Keratinocyte (primary cell): Measurements from ENCODE around the gene DENND4C. TPM values are rescaled to one million over a fixed set of nuclear protein-coding genes. Genes with fewer than 3 reads are reported as not detected.
A peak's percentile ranks its signal among the peaks of the same experiment; 100 is the strongest.

Experiments
- DNase-seq: peaks from one replicate; pipeline ENCODE4 v3.0.0-alpha.2; 2011; ENCODE audit warnings: low read depth, missing footprints, low spot score
- FAIRE-seq: peaks from 2 replicates; lab custom pipeline; 2011; peaks lifted over from hg19 to GRCh38; lab: Jason Lieb, UNC
- H2AFZ ChIP-seq: 2 replicates; pipeline ENCODE4 v1.6.0; 2012; ENCODE audit warnings: low read length, control low read depth, inconsistent platforms; ENCODE audit not compliant: control insufficient read depth
- H3K27ac ChIP-seq: 2 replicates; pipeline ENCODE4 v1.5.1; 2011; ENCODE audit warnings: low read length; ENCODE audit not compliant: control insufficient read depth, insufficient read depth
- H3K27me3 ChIP-seq: 3 replicates; pipeline ENCODE4 v1.6.0; 2011; ENCODE audit warnings: low read length; ENCODE audit not compliant: control insufficient read depth, insufficient read depth; ENCODE audit errors: extremely low read depth
- H3K36me3 ChIP-seq, 2 experiments: 2 replicates in 1 of 2; 3 replicates in 1 of 2; pipeline ENCODE4 v1.5.1; 2011; ENCODE audit warnings: low read length in 2 of 2, mild to moderate bottlenecking in 1 of 2; ENCODE audit not compliant: control insufficient read depth in 2 of 2, insufficient read depth in 2 of 2; ENCODE audit errors: extremely low read depth in 1 of 2
- H3K4me1 ChIP-seq: 3 replicates; pipeline ENCODE4 v1.5.1; 2011; ENCODE audit warnings: low read length; ENCODE audit not compliant: control insufficient read depth, insufficient read depth; ENCODE audit errors: extremely low read depth
- H3K4me2 ChIP-seq: 3 replicates; pipeline ENCODE4 v1.6.0; 2011; ENCODE audit warnings: low read depth, low read length; ENCODE audit not compliant: control insufficient read depth, insufficient read depth; ENCODE audit errors: extremely low read depth
- H3K4me3 ChIP-seq, 3 experiments: fragments of 200-600 bp in 1 of 3; sonication (generic) in 1 of 3; 2 replicates in 2 of 3; 3 replicates in 1 of 3; pipeline ENCODE4 v1.5.1; 2011 to 2016; ENCODE audit warnings: low read length in 3 of 3, mild to moderate bottlenecking in 3 of 3, control low read depth in 2 of 3, inconsistent platforms in 1 of 3, low read depth in 1 of 3, mixed read lengths in 1 of 3, mixed run types in 1 of 3, moderate library complexity in 1 of 3; ENCODE audit not compliant: control insufficient read depth in 2 of 3, insufficient read depth in 2 of 3; ENCODE audit errors: extremely low read depth in 1 of 3
- H3K79me2 ChIP-seq: 2 replicates; pipeline ENCODE4 v1.6.0; 2012; ENCODE audit warnings: low read length; ENCODE audit not compliant: control insufficient read depth, insufficient read depth
- H3K9ac ChIP-seq: 3 replicates; pipeline ENCODE4 v1.6.0; 2011; ENCODE audit warnings: low read length; ENCODE audit not compliant: control insufficient read depth, insufficient read depth; ENCODE audit errors: extremely low read depth
- H3K9me1 ChIP-seq: 3 replicates; pipeline ENCODE4 v1.6.0; 2011; ENCODE audit warnings: low read length; ENCODE audit not compliant: control insufficient read depth, insufficient read depth; ENCODE audit errors: extremely low read depth
- H3K9me3 ChIP-seq: 2 replicates; pipeline ENCODE4 v1.5.1; 2012; ENCODE audit warnings: low read depth, low read length; ENCODE audit not compliant: control insufficient read depth
- H4K20me1 ChIP-seq: 3 replicates; pipeline ENCODE4 v1.6.0; 2011; ENCODE audit warnings: low read length; ENCODE audit not compliant: control insufficient read depth, insufficient read depth; ENCODE audit errors: extremely low read depth
- CTCF ChIP-seq, 3 experiments: IDR thresholded peaks in 1 of 3; conservative IDR thresholded peaks in 1 of 3; optimal IDR thresholded peaks in 1 of 3; 2 replicates in 2 of 3; 3 replicates in 1 of 3; pipeline versions ENCODE3 to v1.5.1; 2011; ENCODE audit warnings: low read length in 3 of 3, mild to moderate bottlenecking in 3 of 3, moderate library complexity in 2 of 3, control low read depth in 1 of 3, inconsistent platforms in 1 of 3; ENCODE audit not compliant: insufficient read depth in 2 of 3; ENCODE audit errors: extremely low read depth in 1 of 3
- EZH2 ChIP-seq: IDR thresholded peaks from one replicate; pipeline ENCODE4 v1.6.1; 2012; ENCODE audit warnings: inconsistent platforms, mild to moderate bottlenecking, low read length, moderate library complexity
- dilution Hi-C: fragments of 300-500 bp; cut with MboI; formaldehyde crosslinking; loops from one replicate; pipeline ENCODE4 v1.7.0; 2020; ENCODE audit warnings: low sequenced_read_pairs; ENCODE audit not compliant: extremely low pct_ligation_motif_present
- polyA plus RNA-seq, 5 experiments: library from polyadenylated mRNA; depleted of rRNA in 3 of 5; stranded (reverse) in 3 of 5; stranded (forward) in 1 of 5; unstranded in 1 of 5; fragments of >200 nt; gene quantifications; 1 replicate in 1 of 5; 2 replicates in 3 of 5; 3 replicates in 1 of 5; pipeline versions ENCODE4 v1.2.1 to v1.2.3, GENCODE V29; 2011 to 2012; ENCODE audit warnings: missing spikeins in 2 of 5, low read depth in 1 of 5, low replicate concordance in 1 of 5

The DENND4C gene
- polyA plus RNA-seq, 1 donor (not counting 4 experiments of a cell fraction or from before 2014, with no cell fraction given), result 25.6 TPM

GRCh38 chr9:19232823-19233194 lies 2.3 kb downstream of the DENND4C start:
- FAIRE-seq (no peak), DNase-seq (no peak)
- dilution Hi-C loops, result no loop called here
- H2AFZ ChIP-seq, result no peak overlapping the region
- peak overlapping the region; percentile 89 for H3K27ac ChIP-seq
- H4K20me1 ChIP-seq, result no peaks in the 10 kb centered on the region
- peak overlapping the region; percentile 93 for H3K9ac ChIP-seq
- no peaks in the 10 kb centered on the region for H3K27me3 ChIP-seq
- H3K79me2 ChIP-seq, result peaks cover 65% of the 10 kb centered on the region
- no peaks in the 10 kb centered on the region for H3K36me3 ChIP-seq
- no peaks in the 10 kb centered on the region for H3K9me3 ChIP-seq
- peaks cover 2% of the 10 kb centered on the region for H3K9me1 ChIP-seq
- peak overlapping the region; percentile 95 for H3K4me2 ChIP-seq
- no peak for TF ChIP-seq EZH2
- no peak for TF ChIP-seq CTCF (optimal IDR thresholded peaks at IDR 0.05 in 1 of 3, IDR thresholded peaks at IDR 0.05 in 1 of 3, conservative IDR thresholded peaks at IDR 0.05 in 1 of 3; ENCODE audit: extremely low read depth in 1 of 3, insufficient read depth in 2 of 3, low read length in 3 of 3)
- H3K4me3 ChIP-seq, result peak overlapping the region; percentile 83 to 92 (median 84)
- H3K4me1 ChIP-seq, result peaks cover 16% of the 10 kb centered on the region

GRCh38 chr9:19233344-19233743 lies 2.9 kb downstream of the DENND4C start:
- H3K9me3 ChIP-seq, result no peaks in the 10 kb centered on the region
- H3K4me1 ChIP-seq, result peaks cover 16% of the 10 kb centered on the region
- peaks cover 2% of the 10 kb centered on the region for H3K9me1 ChIP-seq
- FAIRE-seq, result no peak
- peak overlapping the region; percentile 89 for H3K27ac ChIP-seq
- TF ChIP-seq EZH2 (no peak), CTCF (optimal IDR thresholded peaks at IDR 0.05 in 1 of 3, IDR thresholded peaks at IDR 0.05 in 1 of 3, conservative IDR thresholded peaks at IDR 0.05 in 1 of 3; ENCODE audit: extremely low read depth in 1 of 3, insufficient read depth in 2 of 3, low read length in 3 of 3) (no peak)
- H3K4me2 ChIP-seq, result peak overlapping the region; percentile 95
- no peaks in the 10 kb centered on the region for H4K20me1 ChIP-seq
- no peak overlapping the region for H2AFZ ChIP-seq
- H3K27me3 ChIP-seq, result no peaks in the 10 kb centered on the region
- H3K9ac ChIP-seq, result peak overlapping the region; percentile 93
- DNase-seq, result no peak
- H3K79me2 ChIP-seq, result peaks cover 67% of the 10 kb centered on the region
- dilution Hi-C loops, result no loop called here
- H3K36me3 ChIP-seq, result no peaks in the 10 kb centered on the region
- peak overlapping the region; percentile 83 to 92 (median 84) for H3K4me3 ChIP-seq
